Measurements from ENCODE around the gene TESPA1. TPM values are rescaled to one million over a fixed set of nuclear protein-coding genes. Genes with fewer than 3 reads are reported as not detected.

Gene TESPA1
- total and polyA plus RNA-seq, 2 experiments from 2014 or later = 0.34 TPM; not detected in 1

- no peak overlapping the region for H2AFZ ChIP-seq
- ATAC-seq (no peak), DNase-seq (ENCODE audit: low spot score) (no peak)
- Mint-ChIP-seq H3K27ac (no peak overlapping the region), H3K4me1 (peaks cover 7% of the 10 kb centered on the region; the same call in 2 of the 3 replicates), H3K36me3 (ENCODE audit: low read depth) (no peaks in the 10 kb centered on the region), H3K9me3 (no peaks in the 10 kb centered on the region), H3K4me3 (no peak overlapping the region), H3K27me3 (ENCODE audit: insufficient read depth, low read depth, poor library complexity) (peaks cover 6% of the 10 kb centered on the region)
- no peaks in the 10 kb centered on the region for H3K36me3 ChIP-seq (ENCODE audit: insufficient read depth)
- no peaks in the 10 kb centered on the region for H4K20me1 ChIP-seq (replicated peaks; ENCODE audit: insufficient read depth)
- H3K27me3 ChIP-seq (ENCODE audit: insufficient read depth) = no peaks in the 10 kb centered on the region
- H3K4me1 ChIP-seq (ENCODE audit: insufficient read depth) = no peaks in the 10 kb centered on the region
- no peaks in the 10 kb centered on the region for H3F3A ChIP-seq (replicated peaks; ENCODE audit: low read depth)
- no peak for TF ChIP-seq ETS1 (IDR thresholded peaks at IDR 0.05)
- no peak for TF ChIP-seq STAT1 (IDR thresholded peaks at IDR 0.05; ENCODE audit: unreplicated experiment)
- no peak for TF ChIP-seq EZH2phosphoT487 (IDR thresholded peaks at IDR 0.05; ENCODE audit: unreplicated experiment)
- TF ChIP-seq NANOG (IDR thresholded peaks at IDR 0.05; ENCODE audit: borderline replicate concordance) = no peak
- no peak for TF ChIP-seq ZNF462 (CRISPR knock-in tag; IDR thresholded peaks at IDR 0.05)
- H3K27ac ChIP-seq (ENCODE audit: low read depth) = no peak overlapping the region
- H3K9me2 ChIP-seq (ENCODE audit: insufficient read depth) = 0 out of 2 replicates have a peak, but pooled peaks cover 4% of the 10 kb centered on the region
- H3K79me2 ChIP-seq (replicated peaks; ENCODE audit: insufficient read depth) = no peaks in the 10 kb centered on the region
- H3K4me2 ChIP-seq = no peak overlapping the region
- H3K4me3 ChIP-seq = no peak overlapping the region
These were observed 40.0 kb upstream of the TESPA1 start for GRCh38 chr12:55024575-55024974.

- peak within 1 kb of the TSS; percentile 3; the same call in 1 of the 2 replicates for H2AFZ ChIP-seq
- ATAC-seq = peak; percentile 100
- H3K4me3 Mint-ChIP-seq = peak within 1 kb of the TSS; percentile 74
- peak; percentile 14; the same call in 1 of the 2 replicates for TF ChIP-seq ZNF331 (CRISPR knock-in tag; IDR thresholded peaks at IDR 0.05; ENCODE audit: low read depth)
- TF ChIP-seq NANOG (IDR thresholded peaks at IDR 0.05; ENCODE audit: borderline replicate concordance) = no peak
- no peak for TF ChIP-seq EZH2 (IDR thresholded peaks at IDR 0.05; ENCODE audit: low read depth, unreplicated experiment)
- TF ChIP-seq POLR2AphosphoS5 (IDR thresholded peaks at IDR 0.05; ENCODE audit: low read depth) = no peak
- peak; percentile 94 for TF ChIP-seq REST (IDR thresholded peaks at IDR 0.05; ENCODE audit: unreplicated experiment)
- TF ChIP-seq CREB1 (CRISPR knock-in tag; IDR thresholded peaks at IDR 0.05; ENCODE audit: low read depth) = peak; percentile 57; the same call in 1 of the 2 replicates
These were observed 35.2 kb upstream of the TESPA1 start, which contains the start of gene NEUROD4 for GRCh38 chr12:55019784-55020183. Gene NEUROD4 (plus strand): TSS chr12:55019974. CDS start chr12:55026440, 6,466 bp downstream.

More at GRCh38 chr12:55019784-55020183, 35.2 kb upstream of the TESPA1 start, which contains the start of gene NEUROD4:
- H3K4me1 ChIP-seq (ENCODE audit: insufficient read depth) = peaks cover 13% of the 10 kb centered on the region
- H3K27ac ChIP-seq (ENCODE audit: low read depth) = no peak within 1 kb of the TSS
- no peak within 1 kb of the TSS for H3K27ac Mint-ChIP-seq
- H3K27me3 Mint-ChIP-seq (ENCODE audit: insufficient read depth, low read depth, poor library complexity) = peaks cover 4% of the 10 kb centered on the region
- H4K20me1 ChIP-seq (replicated peaks; ENCODE audit: insufficient read depth) = no peaks in the 10 kb centered on the region
- H3F3A ChIP-seq (replicated peaks; ENCODE audit: low read depth) = no peaks in the 10 kb centered on the region
- peak within 1 kb of the TSS; percentile 39 for H3K4me3 ChIP-seq
- no peaks in the 10 kb centered on the region for H3K36me3 Mint-ChIP-seq (ENCODE audit: low read depth)
- no peaks in the 10 kb centered on the region for H3K27me3 ChIP-seq (ENCODE audit: insufficient read depth)
- H3K36me3 ChIP-seq (ENCODE audit: insufficient read depth) = no peaks in the 10 kb centered on the region
- peak within 1 kb of the TSS; percentile 65 for H3K4me2 ChIP-seq
- no peaks in the 10 kb centered on the region for H3K9me2 ChIP-seq (ENCODE audit: insufficient read depth)
- no peaks in the 10 kb centered on the region for H3K9me3 Mint-ChIP-seq
- DNase-seq (ENCODE audit: low spot score) = peak; percentile 97
- peaks cover 25% of the 10 kb centered on the region; the same call in 2 of the 3 replicates for H3K4me1 Mint-ChIP-seq
- H3K79me2 ChIP-seq (replicated peaks; ENCODE audit: insufficient read depth) = no peaks in the 10 kb centered on the region

Data from GM23338 (cell line).